NCI-H69 (cell line): Measurements from ENCODE around the gene CUTA.
"Not testable (repeated sequence)": the region's sequence is repeated elsewhere in the genome, so short reads cannot be mapped to it uniquely, and the experiment has no call there.

Source experiments
- DNase-seq: peaks from one replicate; lab custom pipeline; 2025; lab: John Stamatoyannopoulos, UW

The CUTA gene

GRCh38 chr6:33367715-33368025 lies 50.2 kb downstream of the CUTA start:
- not testable (repeated sequence) for DNase-seq

- no peak for DNase-seq
Measured at GRCh38 chr6:33367009-33367714, 50.7 kb downstream of the CUTA start.
